ENCODE measurements around the gene TMEM11. TPM values are rescaled to one million over a fixed set of nuclear protein-coding genes. Genes with fewer than 3 reads are reported as not detected.

Gene TMEM11
- total RNA-seq, 1 experiment from 2014 or later = 39.1 TPM

DNA sequence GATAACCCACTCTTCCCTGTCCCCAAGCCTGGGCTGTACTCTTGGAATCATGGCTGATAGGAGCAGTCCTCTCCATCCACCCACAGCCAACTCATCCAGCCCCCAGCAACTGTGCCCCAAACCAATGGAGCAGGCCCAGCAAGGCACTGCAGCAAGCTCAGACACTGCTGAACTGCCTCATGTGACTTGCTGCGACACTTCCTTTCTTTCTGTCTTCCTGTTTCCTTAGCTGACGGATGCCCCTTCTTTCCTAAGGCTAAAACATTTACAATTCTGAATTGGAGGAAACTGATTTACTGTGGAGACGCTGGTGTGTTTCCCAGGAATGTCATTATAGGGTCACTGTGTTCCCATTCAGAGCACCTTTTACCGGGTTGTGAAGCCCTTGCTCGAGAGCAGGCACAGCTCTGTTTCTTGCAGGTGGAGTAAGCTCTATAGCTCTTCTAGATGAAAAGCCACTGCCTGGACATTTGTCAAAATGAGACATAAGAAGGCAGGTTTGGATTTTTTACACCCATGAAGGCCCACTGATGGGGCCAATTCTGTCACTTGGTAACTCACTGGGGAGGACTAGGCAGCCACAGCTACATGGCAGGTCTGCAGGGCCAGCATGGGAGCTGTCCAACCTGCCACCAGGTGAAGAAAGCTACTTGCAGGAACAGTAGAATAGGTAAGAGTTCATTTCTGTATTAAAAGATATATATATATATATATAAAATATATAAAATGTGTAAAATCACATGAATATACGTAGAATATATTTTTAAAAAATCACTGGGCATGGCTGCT, 27.4 kb downstream of the TMEM11 start:
- Mint-ChIP-seq H3K27ac (ENCODE audit: unreplicated experiment) (no peak overlapping the region), H3K4me1 (ENCODE audit: low read depth, unreplicated experiment) (peaks cover 10% of the 10 kb centered on the region), H3K4me3 (ENCODE audit: unreplicated experiment) (no peak overlapping the region), H3K36me3 (ENCODE audit: insufficient read depth, unreplicated experiment) (no peaks in the 10 kb centered on the region), H3K9me3 (ENCODE audit: unreplicated experiment) (no peaks in the 10 kb centered on the region), H3K27me3 (ENCODE audit: insufficient read depth, unreplicated experiment) (no peaks in the 10 kb centered on the region)
- intact Hi-C loops (cut with micrococcal nuclease; ENCODE audit: unreplicated experiment) = no loop called here
- CTCF ChIA-PET = interaction anchor here (0.6 kb wide), 1 partner anchor 193 kb away, joined by 8 read pairs; no protein-coding TSS in a partner anchor
- TF ChIP-seq, protein P1, sequence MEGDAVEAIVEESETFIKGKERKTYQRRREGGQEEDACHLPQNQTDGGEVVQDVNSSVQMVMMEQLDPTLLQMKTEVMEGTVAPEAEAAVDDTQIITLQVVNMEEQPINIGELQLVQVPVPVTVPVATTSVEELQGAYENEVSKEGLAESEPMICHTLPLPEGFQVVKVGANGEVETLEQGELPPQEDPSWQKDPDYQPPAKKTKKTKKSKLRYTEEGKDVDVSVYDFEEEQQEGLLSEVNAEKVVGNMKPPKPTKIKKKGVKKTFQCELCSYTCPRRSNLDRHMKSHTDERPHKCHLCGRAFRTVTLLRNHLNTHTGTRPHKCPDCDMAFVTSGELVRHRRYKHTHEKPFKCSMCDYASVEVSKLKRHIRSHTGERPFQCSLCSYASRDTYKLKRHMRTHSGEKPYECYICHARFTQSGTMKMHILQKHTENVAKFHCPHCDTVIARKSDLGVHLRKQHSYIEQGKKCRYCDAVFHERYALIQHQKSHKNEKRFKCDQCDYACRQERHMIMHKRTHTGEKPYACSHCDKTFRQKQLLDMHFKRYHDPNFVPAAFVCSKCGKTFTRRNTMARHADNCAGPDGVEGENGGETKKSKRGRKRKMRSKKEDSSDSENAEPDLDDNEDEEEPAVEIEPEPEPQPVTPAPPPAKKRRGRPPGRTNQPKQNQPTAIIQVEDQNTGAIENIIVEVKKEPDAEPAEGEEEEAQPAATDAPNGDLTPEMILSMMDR (IDR thresholded peaks at IDR 0.05; ENCODE audit: insufficient read depth in 1 of 2, low read depth in 1 of 2, low read length in 1 of 2, severe bottlenecking in 1 of 2, unreplicated experiment in 1 of 2) = no peak
- POLR2A ChIA-PET = no interaction called here
- Histone ChIP-seq H3K4me3 (ENCODE audit: low read depth, low read length) (no peak overlapping the region), H3K9me3 (no peaks in the 10 kb centered on the region), H3K36me3 (ENCODE audit: control insufficient read depth, insufficient read depth, low read length) (no peaks in the 10 kb centered on the region), H3K27me3 (replicated peaks; ENCODE audit: control insufficient read depth, insufficient read depth, low read length) (no peaks in the 10 kb centered on the region), H3K4me1 (no peaks in the 10 kb centered on the region)
- no TSS peak for BruUV-seq (replicated peaks)
- DNase-seq = no peak

DNA sequence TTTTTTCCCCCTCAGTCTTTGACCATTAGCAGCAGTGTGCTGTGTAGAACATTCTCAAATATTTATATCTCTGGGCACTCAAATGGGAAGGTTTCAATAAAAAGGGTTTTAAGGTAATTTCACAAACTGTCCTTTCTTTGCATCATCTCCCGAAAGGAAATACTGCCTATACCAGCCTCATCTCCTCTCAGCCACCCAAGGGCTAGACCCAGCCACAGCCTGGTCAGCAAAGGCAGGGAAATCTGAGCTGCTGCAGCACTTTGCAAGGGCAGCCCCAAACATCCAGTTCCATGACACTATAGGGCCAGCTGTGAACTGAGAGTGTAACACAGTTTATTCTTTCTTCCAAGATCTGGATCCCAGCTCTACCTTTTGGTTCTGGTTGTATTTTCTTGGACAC, 28.9 kb downstream of the TMEM11 start:
- Histone ChIP-seq H3K4me3 (ENCODE audit: low read depth, low read length) (no peak overlapping the region), H3K36me3 (ENCODE audit: control insufficient read depth, insufficient read depth, low read length) (no peaks in the 10 kb centered on the region), H3K27me3 (replicated peaks; ENCODE audit: control insufficient read depth, insufficient read depth, low read length) (no peaks in the 10 kb centered on the region), H3K4me1 (no peaks in the 10 kb centered on the region), H3K9me3 (no peaks in the 10 kb centered on the region)
- no peaks in the 10 kb centered on the region for H3K27me3 Mint-ChIP-seq (ENCODE audit: insufficient read depth, unreplicated experiment)
- POLR2A ChIA-PET = no interaction called here
- no peak for DNase-seq
- intact Hi-C loops (cut with micrococcal nuclease; ENCODE audit: unreplicated experiment) = no loop called here
- H3K4me1 Mint-ChIP-seq (ENCODE audit: low read depth, unreplicated experiment) = peaks cover 10% of the 10 kb centered on the region
- BruUV-seq (replicated peaks) = no TSS peak
- CTCF ChIA-PET = no interaction called here
- TF ChIP-seq, protein P1 (IDR thresholded peaks at IDR 0.05; ENCODE audit: insufficient read depth in 1 of 2, low read depth in 1 of 2, low read length in 1 of 2, severe bottlenecking in 1 of 2, unreplicated experiment in 1 of 2) = no peak
- no peaks in the 10 kb centered on the region for H3K36me3 Mint-ChIP-seq (ENCODE audit: insufficient read depth, unreplicated experiment)
- no peak overlapping the region for H3K27ac Mint-ChIP-seq (ENCODE audit: unreplicated experiment)
- H3K9me3 Mint-ChIP-seq (ENCODE audit: unreplicated experiment) = no peaks in the 10 kb centered on the region
- H3K4me3 Mint-ChIP-seq (ENCODE audit: unreplicated experiment) = no peak overlapping the region

DNA sequence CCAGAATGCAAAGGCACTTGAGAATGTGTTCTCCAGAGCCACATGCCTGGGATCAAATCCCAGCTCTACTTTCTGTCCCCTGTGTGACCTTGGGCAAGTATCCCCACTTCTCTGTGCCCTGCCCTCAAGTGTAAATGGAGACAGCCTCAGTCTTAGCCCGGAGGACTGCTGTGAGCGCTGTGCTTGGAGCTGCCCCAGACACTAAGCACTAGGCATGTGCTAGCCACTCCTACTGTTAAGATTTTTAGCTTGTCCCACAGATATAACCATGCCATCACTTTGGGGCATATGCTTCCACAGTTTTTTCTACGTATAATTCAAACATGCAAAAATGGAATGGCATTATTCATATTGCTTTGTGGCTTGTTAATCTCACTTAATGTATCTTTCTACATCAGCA, 29.4 kb downstream of the TMEM11 start:
- no peaks in the 10 kb centered on the region for H3K36me3 ChIP-seq (ENCODE audit: control insufficient read depth, insufficient read depth, low read length)
- H3K9me3 ChIP-seq = no peaks in the 10 kb centered on the region
- H3K4me3 Mint-ChIP-seq (ENCODE audit: unreplicated experiment) = no peak overlapping the region
- no peak overlapping the region for H3K4me3 ChIP-seq (ENCODE audit: low read depth, low read length)
- no peak overlapping the region for H3K27ac Mint-ChIP-seq (ENCODE audit: unreplicated experiment)
- H3K36me3 Mint-ChIP-seq (ENCODE audit: insufficient read depth, unreplicated experiment) = no peaks in the 10 kb centered on the region
- POLR2A ChIA-PET = no interaction called here
- BruUV-seq (replicated peaks) = no TSS peak
- DNase-seq = no peak
- intact Hi-C loops (cut with micrococcal nuclease; ENCODE audit: unreplicated experiment) = no loop called here
- TF ChIP-seq, protein P1 (IDR thresholded peaks at IDR 0.05; ENCODE audit: insufficient read depth in 1 of 2, low read depth in 1 of 2, low read length in 1 of 2, severe bottlenecking in 1 of 2, unreplicated experiment in 1 of 2) = no peak
- peaks cover 10% of the 10 kb centered on the region for H3K4me1 Mint-ChIP-seq (ENCODE audit: low read depth, unreplicated experiment)
- H3K27me3 Mint-ChIP-seq (ENCODE audit: insufficient read depth, unreplicated experiment) = no peaks in the 10 kb centered on the region
- CTCF ChIA-PET = no interaction called here
- no peaks in the 10 kb centered on the region for H3K4me1 ChIP-seq
- no peaks in the 10 kb centered on the region for H3K9me3 Mint-ChIP-seq (ENCODE audit: unreplicated experiment)
- no peaks in the 10 kb centered on the region for H3K27me3 ChIP-seq (replicated peaks; ENCODE audit: control insufficient read depth, insufficient read depth, low read length)
